G401 (cell line): ENCODE results near the gene SSH3. TPM values are rescaled to one million over a fixed set of nuclear protein-coding genes. Genes with fewer than 3 reads are reported as not detected.

Source experiments
- DNase-seq: peaks from one replicate; pipeline ENCODE4 v3.0.0-alpha.2; 2015; ENCODE audit warnings: low spot score
- in situ Hi-C: cut with HindIII; loops from 2 replicates; pipeline ENCODE4 v1.10.0; 2016; ENCODE audit warnings: low sequenced_read_pairs, mixed read lengths
- total RNA-seq: library from RNA; depleted of rRNA; stranded (reverse); fragments of >200 nt; shearing (Covaris generic); gene quantifications from 2 replicates; pipeline ENCODE4 v1.2.3, GENCODE V29; 2014

SSH3 gene
- total RNA-seq, 1 experiment from 2014 or later = 1.8 TPM

DNA sequence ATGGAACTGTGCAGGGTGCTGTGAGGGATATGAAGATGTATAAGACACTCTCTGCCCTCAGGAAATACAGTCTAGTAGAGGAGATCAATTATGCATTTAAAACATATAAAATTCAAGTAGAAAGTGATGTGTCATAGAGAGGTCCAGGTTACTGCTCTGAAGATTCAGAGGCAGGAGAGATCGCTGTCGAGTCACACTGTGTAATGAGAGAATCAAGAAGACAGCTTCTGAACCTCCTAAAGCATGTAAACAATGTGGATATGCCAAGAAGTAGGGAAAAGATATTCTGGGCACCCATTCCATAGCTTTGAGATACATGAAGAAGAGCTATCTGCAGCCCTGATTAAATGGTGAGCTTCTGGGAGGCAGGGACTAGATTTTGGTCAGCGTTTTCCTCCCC is 16.7 kb downstream of the SSH3 start:
- no peak for DNase-seq
- in situ Hi-C loops = no loop called here

DNA sequence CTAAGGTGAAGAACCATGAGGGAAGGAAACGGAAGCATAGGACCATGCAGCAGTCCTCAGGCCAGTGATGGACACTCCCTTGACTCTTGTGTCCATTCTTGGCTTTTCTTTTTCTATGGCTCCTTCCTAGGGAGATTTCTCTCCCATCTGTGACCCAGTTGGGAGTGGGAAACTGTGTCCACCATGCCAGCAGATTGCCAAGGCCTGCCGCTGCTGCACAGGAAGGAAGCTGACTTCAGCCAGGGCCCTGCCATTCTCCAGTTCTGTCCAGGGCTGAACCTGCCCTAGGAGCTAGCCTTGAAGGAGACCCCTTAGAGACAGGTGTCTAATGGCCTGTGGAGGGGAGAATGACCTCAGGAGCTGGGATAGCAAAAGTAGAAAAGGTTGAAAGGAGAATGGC is 17.4 kb downstream of the SSH3 start:
- no peak for DNase-seq
- in situ Hi-C loops = no loop called here

DNA sequence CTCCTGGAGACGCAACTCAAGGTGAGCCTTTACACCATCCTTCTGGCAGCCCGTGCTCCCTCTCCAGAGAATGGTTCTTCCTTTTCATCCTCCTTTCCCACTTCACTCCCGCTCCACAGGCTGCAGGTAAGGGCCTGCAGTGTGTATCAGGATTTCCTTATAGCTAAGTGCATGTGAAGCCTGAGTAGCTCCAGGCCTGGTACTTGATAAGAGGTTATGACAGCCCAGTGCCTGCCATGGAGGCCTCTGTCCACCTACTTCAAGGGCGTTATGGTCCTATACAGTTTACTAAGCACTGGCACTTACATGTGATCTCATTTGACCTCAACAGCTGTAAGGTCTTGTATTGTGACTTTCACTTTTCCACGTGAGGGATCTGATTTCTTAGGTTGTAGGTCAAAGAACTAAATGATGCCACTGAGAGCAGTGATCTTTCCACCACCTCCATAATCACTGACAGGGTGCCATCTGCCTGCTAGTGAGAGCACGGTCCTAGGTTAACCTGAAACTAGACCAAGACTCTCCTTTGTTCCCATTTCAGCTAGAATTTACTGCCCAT is 18.1 kb downstream of the SSH3 start:
- in situ Hi-C loops = no loop called here

DNA sequence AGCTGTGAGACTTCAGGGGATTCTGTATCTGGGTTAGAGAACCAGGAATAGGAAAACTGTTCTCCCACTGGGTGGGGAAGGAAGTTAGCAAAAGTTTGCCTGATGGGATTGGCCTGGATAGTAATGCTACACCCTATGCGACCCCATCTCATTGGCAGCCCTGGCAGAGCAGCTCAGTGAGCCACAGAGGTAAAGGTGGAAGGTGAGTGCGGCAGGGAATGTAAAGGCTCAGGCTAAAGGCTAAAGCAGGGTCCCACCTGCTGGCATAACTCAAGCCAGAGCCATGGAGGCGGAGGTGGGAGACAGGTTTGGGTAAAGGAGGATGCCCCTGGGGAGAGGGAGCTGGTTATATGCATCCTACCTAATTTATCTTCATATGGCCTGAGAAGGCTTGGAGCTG is 18.7 kb downstream of the SSH3 start:
- no peak for DNase-seq
- in situ Hi-C loops = no loop called here

More for the DNA sequence above, 18.1 kb downstream of the SSH3 start:
- no peak for DNase-seq

DNA sequence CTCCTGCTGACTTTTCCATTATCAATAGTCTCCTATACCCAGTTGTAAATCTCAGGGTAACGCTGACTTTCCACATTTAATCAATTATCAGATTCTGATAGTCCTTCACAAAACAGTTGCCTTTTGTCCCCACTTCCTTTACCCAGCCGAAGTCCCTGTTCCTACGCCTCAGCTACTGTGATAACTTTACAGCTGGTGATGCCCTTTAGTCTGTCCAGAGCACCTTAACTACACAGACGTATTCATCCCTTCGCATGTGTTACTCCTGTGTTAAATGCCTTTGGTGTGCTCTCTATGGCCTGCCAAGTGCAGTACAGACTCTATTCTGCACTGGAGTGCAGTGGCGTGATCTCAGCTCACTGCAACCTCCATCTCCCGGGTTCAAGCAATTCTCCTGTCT is 20.2 kb downstream of the SSH3 start:
- in situ Hi-C loops = no loop called here
- no peak for DNase-seq

GRCh38 chr11:67332081-67332691 is 28.9 kb downstream of the SSH3 start:
- no peak for DNase-seq
- in situ Hi-C loops = no loop called here

- DNase-seq = no peak
These were observed 33.9 kb downstream of the SSH3 start for GRCh38 chr11:67337257-67337656.

DNA sequence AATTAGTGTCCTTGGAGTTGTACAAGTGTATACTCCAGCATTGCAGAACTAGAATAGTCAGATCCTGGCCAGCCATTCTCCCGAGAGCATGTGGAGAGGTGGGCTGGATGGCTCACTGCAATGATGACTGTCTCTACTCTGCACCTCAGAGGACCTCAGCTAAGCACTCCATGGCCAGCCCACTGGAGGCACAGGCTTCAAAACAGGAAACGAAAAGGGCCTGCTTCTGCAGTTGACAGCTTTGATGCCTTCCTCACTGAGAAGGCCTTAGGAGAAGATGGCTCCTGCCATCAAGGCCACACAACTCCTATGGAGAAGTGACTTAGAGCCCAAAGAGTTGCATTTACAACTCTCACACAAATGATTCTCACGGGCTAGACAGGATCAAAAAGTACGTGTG is 40.9 kb downstream of the SSH3 start:
- in situ Hi-C loops = no loop called here

More at GRCh38 chr11:67337257-67337656, 33.9 kb downstream of the SSH3 start:
- in situ Hi-C loops = no loop called here

GRCh38 chr11:67345247-67345919 is 42.1 kb downstream of the SSH3 start:
- DNase-seq = no peak
- in situ Hi-C loops = no loop called here

More for the DNA sequence above, 40.9 kb downstream of the SSH3 start:
- no peak for DNase-seq

GRCh38 chr11:67345920-67346819 is 42.8 kb downstream of the SSH3 start:
- in situ Hi-C loops = no loop called here
- DNase-seq = peak; percentile 33

DNA sequence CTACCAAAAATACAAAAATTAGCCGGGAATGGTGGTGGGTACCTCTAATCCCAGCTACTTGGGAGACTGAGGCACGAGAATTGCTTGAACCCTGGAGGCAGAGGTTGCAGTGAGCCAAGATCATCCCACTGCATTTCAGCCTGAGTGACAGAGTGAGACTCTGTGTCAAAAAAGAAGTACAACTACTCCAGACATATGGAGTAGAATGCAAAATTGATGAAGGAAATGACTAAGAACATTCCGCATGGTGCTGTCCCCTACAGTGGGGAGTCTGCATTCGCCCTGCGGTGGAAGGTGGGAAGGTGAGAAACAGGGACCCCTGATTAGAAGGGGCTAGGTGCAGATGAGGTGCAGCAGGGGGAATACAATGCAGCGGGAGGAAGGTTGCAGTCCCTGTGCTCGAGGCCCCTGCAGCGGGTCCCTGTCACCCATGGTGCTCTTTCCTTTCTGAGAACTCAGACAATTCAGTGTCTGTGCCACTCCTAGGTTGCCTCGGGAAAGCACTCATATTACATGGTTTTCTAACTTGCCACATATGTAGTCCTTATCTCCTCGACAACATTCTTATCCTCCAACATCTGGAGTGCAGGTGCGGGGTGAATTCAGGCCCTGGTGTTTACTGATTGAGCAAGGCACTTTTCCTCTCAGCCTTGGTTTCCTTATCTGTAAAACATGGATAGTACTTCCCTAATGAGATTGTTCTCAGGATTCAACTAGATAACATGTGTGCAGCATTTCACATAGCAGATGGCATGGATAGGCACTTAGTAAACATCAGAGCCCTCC is 44.8 kb downstream of the SSH3 start:
- in situ Hi-C loops = no loop called here
- no peak for DNase-seq

DNA sequence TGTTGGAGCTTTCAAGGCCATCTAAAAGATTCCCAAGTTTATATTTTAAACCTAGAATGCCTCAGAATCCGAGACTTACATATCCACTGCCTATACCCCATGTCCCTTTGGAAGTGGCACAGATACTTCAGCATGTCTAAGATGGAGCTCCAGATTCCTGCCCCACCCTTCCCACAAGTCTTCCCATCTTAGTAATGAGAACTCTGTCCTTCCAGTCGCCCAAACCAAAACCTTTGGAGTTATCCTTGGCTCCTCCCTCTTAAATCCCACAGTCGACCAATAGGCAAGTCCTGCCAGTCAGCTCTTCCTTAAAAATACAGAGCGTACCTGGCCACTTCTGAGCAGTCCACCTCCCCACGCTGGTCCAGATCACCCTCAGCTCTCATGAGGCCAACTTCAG is 45.7 kb downstream of the SSH3 start:
- DNase-seq = no peak
- in situ Hi-C loops = no loop called here

DNA sequence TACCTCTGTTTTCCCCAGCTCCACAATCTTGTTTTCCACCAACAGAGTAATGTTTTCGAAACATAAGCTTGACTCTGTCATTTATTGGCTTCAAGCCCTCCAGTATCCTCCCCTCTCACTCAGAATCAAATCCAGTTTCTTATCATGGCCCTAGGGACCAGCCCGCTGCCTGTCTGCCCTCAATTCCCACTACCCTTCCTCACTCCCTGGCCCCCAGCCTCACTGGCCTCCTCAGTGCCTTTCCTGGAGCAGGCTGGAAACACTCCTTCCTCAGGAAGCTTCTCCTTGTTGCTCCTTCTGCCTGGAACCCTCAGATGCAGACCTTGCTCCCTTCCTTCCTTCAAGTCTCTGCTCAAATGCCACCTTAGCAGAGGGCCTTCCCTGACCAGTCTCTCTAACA is 46.1 kb downstream of the SSH3 start:
- in situ Hi-C loops = no loop called here
- DNase-seq = no peak

GRCh38 chr11:67349928-67350465 is 46.7 kb downstream of the SSH3 start:
- DNase-seq = no peak
- in situ Hi-C loops = no loop called here

- in situ Hi-C loops = no loop called here
- peak; percentile 86 for DNase-seq
These were observed 48.1 kb downstream of the SSH3 start for GRCh38 chr11:67351275-67352005.

- in situ Hi-C loops = no loop called here
- no peak for DNase-seq
These were observed 49.4 kb downstream of the SSH3 start for GRCh38 chr11:67352546-67353316.

DNA sequence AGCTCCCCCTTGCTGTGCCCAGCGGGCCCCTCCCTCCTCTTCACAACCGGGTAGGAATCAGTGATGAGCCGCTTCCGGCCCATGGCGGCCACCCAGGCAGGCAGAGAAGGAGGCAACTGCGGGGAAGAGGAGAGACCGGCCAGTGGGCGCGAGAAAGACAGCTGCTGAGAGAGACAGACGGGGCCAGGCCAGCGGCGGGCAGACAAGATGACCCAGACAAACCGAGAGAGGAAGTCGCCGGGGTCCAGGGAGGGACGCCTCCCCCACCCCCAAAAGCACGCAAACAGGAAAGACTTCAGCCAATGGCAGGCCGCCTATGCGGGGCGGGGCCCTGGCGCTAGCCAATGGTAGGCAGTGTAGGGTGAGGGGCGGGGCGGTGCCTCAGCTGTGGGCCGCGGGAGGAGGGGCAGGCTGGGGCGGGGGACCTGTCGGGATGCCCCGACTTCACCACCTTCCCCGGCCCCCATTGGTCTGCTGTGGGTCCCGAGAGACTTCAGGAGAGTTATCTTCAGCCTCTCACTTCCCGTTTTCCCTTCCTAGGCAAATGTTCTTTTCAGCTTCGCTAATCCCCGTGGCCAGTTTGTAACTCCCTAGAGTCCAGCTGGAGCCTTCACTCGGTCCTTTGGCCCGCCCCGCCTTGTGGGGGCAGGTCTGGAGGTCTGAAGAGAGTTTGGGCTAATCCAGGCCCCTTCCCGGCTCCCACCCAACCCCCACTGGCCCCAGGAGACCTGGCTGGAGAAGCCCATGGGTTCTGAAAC is 50.2 kb downstream of the SSH3 start, which contains the start of gene POLD4:
POLD4 (minus strand) TSS at position 230 of the 758 bp plus-strand sequence; CDS start at position 83, 147 bp downstream.
- in situ Hi-C loops = no loop called here
- DNase-seq = peak; percentile 96
